OCI-LY7 (cell line): Measurements from ENCODE around the gene ABCD2.

Experiments used
- EZH2phosphoT487 ChIP-seq: fragments of 200-600 bp; sonication (generic); IDR thresholded peaks from 2 replicates; pipeline ENCODE4 v1.6.1; 2018; ENCODE audit warnings: low read depth, borderline replicate concordance, mild to moderate bottlenecking, mixed run types, antibody characterized with exemption, low read length, moderate library complexity, mixed read lengths
- TF ChIP-seq, protein P1 (sequence below): fragments of 200-600 bp; sonication (generic); conservative IDR thresholded peaks from 2 replicates; pipeline ENCODE4 v1.5.1; 2014; ENCODE audit warnings: mild to moderate bottlenecking, antibody characterized with exemption, low read length, moderate library complexity, mixed read lengths

DNA sequence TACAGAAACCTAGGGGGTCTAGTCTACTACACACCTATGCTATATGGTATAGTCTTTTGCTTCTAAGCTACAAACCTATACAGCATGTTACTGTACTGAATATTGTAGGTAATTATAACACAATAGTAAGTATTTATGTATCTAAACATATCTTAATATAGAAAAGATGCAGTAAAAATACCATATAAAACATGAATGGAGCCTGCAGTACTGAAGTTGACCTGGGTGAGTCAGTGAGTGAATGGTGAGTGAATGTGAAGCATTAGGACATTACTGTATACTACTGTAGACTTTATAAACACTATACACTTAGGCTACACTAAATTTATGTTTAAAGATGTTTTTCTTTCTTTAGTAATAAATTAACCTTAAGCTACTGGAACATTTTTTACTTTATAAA lies 13.1 kb upstream of the ABCD2 start:
- TF ChIP-seq, protein P1, sequence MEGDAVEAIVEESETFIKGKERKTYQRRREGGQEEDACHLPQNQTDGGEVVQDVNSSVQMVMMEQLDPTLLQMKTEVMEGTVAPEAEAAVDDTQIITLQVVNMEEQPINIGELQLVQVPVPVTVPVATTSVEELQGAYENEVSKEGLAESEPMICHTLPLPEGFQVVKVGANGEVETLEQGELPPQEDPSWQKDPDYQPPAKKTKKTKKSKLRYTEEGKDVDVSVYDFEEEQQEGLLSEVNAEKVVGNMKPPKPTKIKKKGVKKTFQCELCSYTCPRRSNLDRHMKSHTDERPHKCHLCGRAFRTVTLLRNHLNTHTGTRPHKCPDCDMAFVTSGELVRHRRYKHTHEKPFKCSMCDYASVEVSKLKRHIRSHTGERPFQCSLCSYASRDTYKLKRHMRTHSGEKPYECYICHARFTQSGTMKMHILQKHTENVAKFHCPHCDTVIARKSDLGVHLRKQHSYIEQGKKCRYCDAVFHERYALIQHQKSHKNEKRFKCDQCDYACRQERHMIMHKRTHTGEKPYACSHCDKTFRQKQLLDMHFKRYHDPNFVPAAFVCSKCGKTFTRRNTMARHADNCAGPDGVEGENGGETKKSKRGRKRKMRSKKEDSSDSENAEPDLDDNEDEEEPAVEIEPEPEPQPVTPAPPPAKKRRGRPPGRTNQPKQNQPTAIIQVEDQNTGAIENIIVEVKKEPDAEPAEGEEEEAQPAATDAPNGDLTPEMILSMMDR = no peak
- no peak for TF ChIP-seq EZH2phosphoT487
